NCI-H446 treated with DMSO at 0.1 percent for 48 hours (cell line): Measurements from ENCODE around the gene SRGAP2B.
"Not testable (repeated sequence)": the region's sequence is repeated elsewhere in the genome, so short reads cannot be mapped to it uniquely, and the experiment has no call there.

Source experiments
- DNase-seq: peaks from one replicate; lab custom pipeline; 2025; lab: John Stamatoyannopoulos, UW

Gene SRGAP2B

GRCh38 chr1:144894454-144895201 is 200.5 kb downstream of the SRGAP2B start:
- not testable (repeated sequence) for DNase-seq

DNA sequence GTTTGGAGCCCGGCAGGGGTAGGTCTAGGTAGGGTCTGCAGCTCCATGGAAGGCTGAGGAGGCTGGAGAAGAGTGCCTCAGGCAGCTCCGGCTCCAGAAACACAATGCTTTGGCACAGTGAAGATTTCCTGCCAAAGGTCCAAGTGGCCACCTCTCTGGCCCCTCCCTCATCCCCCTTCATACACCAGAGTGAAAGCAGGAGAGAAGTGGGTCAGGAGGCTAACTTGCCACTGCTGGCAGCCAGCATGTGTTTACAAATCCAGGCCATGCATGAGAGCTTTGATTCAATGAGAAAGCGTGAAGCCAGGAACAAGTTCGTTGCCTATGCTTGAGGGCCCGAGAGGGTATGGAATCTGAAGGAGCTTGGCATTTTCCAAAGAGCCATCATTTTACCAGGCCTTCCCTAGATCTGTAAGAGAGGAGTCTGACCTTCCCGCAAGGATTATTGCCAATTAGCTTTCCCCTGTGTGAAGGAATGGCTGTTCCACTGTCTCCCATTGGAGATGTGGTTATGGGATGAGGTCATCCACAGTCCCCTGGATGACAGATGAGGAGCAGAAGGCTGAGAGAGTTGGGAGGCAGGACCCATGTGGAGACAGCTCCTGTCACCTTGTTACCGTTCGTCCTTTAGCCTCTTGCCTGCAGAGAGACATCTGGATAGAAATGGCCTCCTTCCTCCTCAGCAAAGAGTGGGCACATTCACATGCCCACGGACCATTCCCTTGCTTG is 201.3 kb downstream of the SRGAP2B start:
- DNase-seq: not testable (repeated sequence)

GRCh38 chr1:144893062-144893461 is 202.1 kb downstream of the SRGAP2B start:
- DNase-seq: not testable (repeated sequence)

- not testable (repeated sequence) for DNase-seq
Measured at GRCh38 chr1:144889450-144890115, 205.5 kb downstream of the SRGAP2B start.

GRCh38 chr1:144883022-144883421 is 212.1 kb downstream of the SRGAP2B start:
- DNase-seq: not testable (repeated sequence)

- not testable (repeated sequence) for DNase-seq
Measured at GRCh38 chr1:144882343-144882742, 212.8 kb downstream of the SRGAP2B start.

GRCh38 chr1:144858607-144859006 is 236.5 kb downstream of the SRGAP2B start:
- not testable (repeated sequence) for DNase-seq
